Skeletal muscle tissue (tissue), 4 donors: ENCODE data around the gene DNAJC28. TPM values are rescaled to one million over a fixed set of nuclear protein-coding genes. Genes with fewer than 3 reads are reported as not detected.

Experiments
- H3K27ac ChIP-seq: one replicate; pipeline ENCODE4 v1.7.0; 2013; ENCODE audit warnings: mild to moderate bottlenecking, low read depth, low read length, inconsistent platforms
- H3K27me3 ChIP-seq, 3 donors: one replicate each; pipeline ENCODE4 v1.7.0; 2013; ENCODE audit warnings: low read length in 3 of 3; ENCODE audit not compliant: control insufficient read depth in 3 of 3, insufficient read depth in 3 of 3
- H3K36me3 ChIP-seq, 3 donors: one replicate each; pipeline ENCODE4 v1.7.0; 2013; ENCODE audit warnings: low read length in 3 of 3; ENCODE audit not compliant: control insufficient read depth in 3 of 3, insufficient read depth in 3 of 3
- H3K4me1 ChIP-seq, 3 donors: one replicate each; pipeline ENCODE4 v1.7.0; 2013; ENCODE audit warnings: low read length in 3 of 3, mild to moderate bottlenecking in 3 of 3; ENCODE audit not compliant: control insufficient read depth in 3 of 3, insufficient read depth in 3 of 3
- H3K4me3 ChIP-seq, 3 donors: one replicate each; pipeline ENCODE4 v1.7.0; 2013; ENCODE audit warnings: low read length in 3 of 3
- H3K9ac ChIP-seq, 3 donors: one replicate each; pipeline ENCODE4 v1.7.0; 2013; ENCODE audit warnings: low read length in 3 of 3, mild to moderate bottlenecking in 3 of 3, moderate library complexity in 2 of 3, low read depth in 1 of 3
- H3K9me3 ChIP-seq, 3 donors: one replicate each; pipeline ENCODE4 v1.7.0; 2013; ENCODE audit warnings: low read length in 3 of 3; ENCODE audit not compliant: control insufficient read depth in 3 of 3
- total RNA-seq: library from RNA; depleted of rRNA; stranded (reverse); fragments of >200 nt; gene quantifications from one replicate; pipeline ENCODE4 v1.2.3, GENCODE V29; 2014
- donor health status: Osteomylitis.

Gene DNAJC28
- total RNA-seq, 1 donor from 2014 or later: 2.1 TPM

- Histone ChIP-seq H3K9me3 (no peaks in the 10 kb centered on the region), H3K27me3 (no peaks in the 10 kb centered on the region), H3K36me3 (peaks cover 0 to 8% (median 5%) of the 10 kb centered on the region in 3 donors), H3K4me1 (peaks cover 0 to 4% (median 0%) of the 10 kb centered on the region in 3 donors), H3K4me3 (no peak overlapping the region), H3K27ac (no peak overlapping the region), H3K9ac (no peak overlapping the region)
Observed at GRCh38 chr21:33444499-33444898, 47.0 kb downstream of the DNAJC28 start.

GRCh38 chr21:33443194-33443593 is 48.3 kb downstream of the DNAJC28 start:
- H3K9ac ChIP-seq: no peak overlapping the region
- no peak overlapping the region for H3K27ac ChIP-seq
- no peak overlapping the region for H3K4me3 ChIP-seq
- H3K27me3 ChIP-seq: no peaks in the 10 kb centered on the region
- H3K4me1 ChIP-seq: peaks cover 0 to 4% (median 0%) of the 10 kb centered on the region in 3 donors
- peaks cover 3 to 16% (median 6%) of the 10 kb centered on the region in 3 donors for H3K36me3 ChIP-seq
- no peaks in the 10 kb centered on the region for H3K9me3 ChIP-seq

- no peak overlapping the region for H3K27ac ChIP-seq
Observed at GRCh38 chr21:33441489-33442477, 49.7 kb downstream of the DNAJC28 start.

More at GRCh38 chr21:33441489-33442477, 49.7 kb downstream of the DNAJC28 start:
- no peaks in the 10 kb centered on the region for H3K9me3 ChIP-seq
- peaks cover 0 to 4% (median 0%) of the 10 kb centered on the region in 3 donors for H3K4me1 ChIP-seq
- no peak overlapping the region for H3K4me3 ChIP-seq
- no peaks in the 10 kb centered on the region for H3K27me3 ChIP-seq
- H3K9ac ChIP-seq: no peak overlapping the region
- peaks cover 14 to 23% (median 14%) of the 10 kb centered on the region in 3 donors for H3K36me3 ChIP-seq

Other genes starting within 250 kb of the DNAJC28 start
- 23.0 TPM for gene IL10RB, start 225.3 kb downstream of the DNAJC28 start, total RNA-seq
- 15.1 TPM for gene IFNAR1, start 166.7 kb downstream of the DNAJC28 start, total RNA-seq
- 43.8 TPM for gene IFNGR2, start 88.3 kb downstream of the DNAJC28 start, total RNA-seq
- 24.5 TPM for gene TMEM50B, start 11.7 kb downstream of the DNAJC28 start, total RNA-seq
- 52.2 TPM for gene GART, start 50.4 kb upstream of the DNAJC28 start, total RNA-seq
- 103 TPM for gene SON, start 51.3 kb upstream of the DNAJC28 start, total RNA-seq
- 15.7 TPM for gene DONSON, start 97.0 kb upstream of the DNAJC28 start, total RNA-seq
- gene CRYZL1, start 150.0 kb upstream of the DNAJC28 start, total RNA-seq: 35.5 TPM
- gene ITSN1, start 150.8 kb upstream of the DNAJC28 start, total RNA-seq: 21.4 TPM